Measurements from ENCODE around the gene ITPR2. TPM values are rescaled to one million over a fixed set of nuclear protein-coding genes. Genes with fewer than 3 reads are reported as not detected.

The ITPR2 gene
- total and polyA plus RNA-seq, 2 of the 13 experiments (the other 11 are each of a cell fraction or from before 2014, with no cell fraction given) = 31.9 to 81.9 TPM

- Histone ChIP-seq H4K20me1 (ENCODE audit: insufficient read depth, low read length) (no peaks in the 10 kb centered on the region), H3K4me2 (ENCODE audit: low read depth, low read length) (no peak overlapping the region), H3K4me3 (replicated peaks in 1 of 3; ENCODE audit: insufficient read depth in 1 of 3, low read depth in 2 of 3, low read length in 3 of 3) (no peak overlapping the region), H3K79me2 (ENCODE audit: insufficient read depth, low read length) (no peaks in the 10 kb centered on the region), H3K4me1 (ENCODE audit: insufficient read depth, low read length) (peaks cover 1% of the 10 kb centered on the region; the same call in 1 of the 2 replicates), H3K9me3 (ENCODE audit: low read length) (no peaks in the 10 kb centered on the region), H2AFZ (ENCODE audit: low read length) (no peak overlapping the region), H3K27ac (ENCODE audit: extremely low read length, insufficient read depth, low read length) (no peak overlapping the region), H3K36me3 (replicated peaks in 1 of 2; ENCODE audit: control insufficient read depth in 1 of 2, insufficient read depth in 2 of 2, low read length in 2 of 2) (peaks cover 22 to 62% of the 10 kb centered on the region in 2 experiments), H3K27me3 (ENCODE audit: control insufficient read depth in 1 of 2, insufficient read depth in 2 of 2, low read length in 2 of 2) (no peaks in the 10 kb centered on the region), H3K9ac (ENCODE audit: insufficient read depth, low read depth, low read length) (no peak overlapping the region)
- no peak for DNase-seq (ENCODE audit: low spot score)
- no peak for FAIRE-seq
- WGBS (ENCODE audit: low lambda C conversion rate) = 97% methylated on average over 4 of the region's 4 CpGs
- ChIA-PET POLR2A (no interaction called here), CTCF (ENCODE audit: low intra/inter-chr PET ratio, low total read pairs) (no interaction called here)
- TF ChIP-seq ATAD3A (CRISPR knock-in tag; IDR thresholded peaks at IDR 0.05) (no peak), ZSCAN5A (CRISPR knock-in tag; IDR thresholded peaks at IDR 0.05; ENCODE audit: borderline replicate concordance) (no peak), YY1 (IDR thresholded peaks at IDR 0.05; ENCODE audit: insufficient read depth, insufficient replicate concordance, low read depth, low read length) (no peak), PAX8 (CRISPR knock-in tag; IDR thresholded peaks at IDR 0.05; ENCODE audit: borderline replicate concordance) (no peak), MTA3 (CRISPR knock-in tag; IDR thresholded peaks at IDR 0.05) (no peak), HOXA9 (CRISPR knock-in tag; IDR thresholded peaks at IDR 0.05; ENCODE audit: borderline replicate concordance) (no peak), ARNT2 (CRISPR knock-in tag; IDR thresholded peaks at IDR 0.05; ENCODE audit: low read depth) (no peak), TSC22D2 (CRISPR knock-in tag; IDR thresholded peaks at IDR 0.05; ENCODE audit: borderline replicate concordance) (no peak), ZNF30 (CRISPR knock-in tag; IDR thresholded peaks at IDR 0.05) (no peak), ZNF549 (CRISPR knock-in tag; IDR thresholded peaks at IDR 0.05) (no peak), TP53 (CRISPR knock-in tag; conservative IDR thresholded peaks at IDR 0.05) (no peak), POLR2AphosphoS5 (IDR thresholded peaks at IDR 0.05; ENCODE audit: low read depth, low read length) (no peak), ZFP82 (CRISPR knock-in tag; IDR thresholded peaks at IDR 0.05; ENCODE audit: borderline replicate concordance) (no peak), ZNF737 (CRISPR knock-in tag; IDR thresholded peaks at IDR 0.05; ENCODE audit: borderline replicate concordance) (no peak), ZNF234 (CRISPR knock-in tag; conservative IDR thresholded peaks at IDR 0.05) (no peak), TEAD3 (CRISPR knock-in tag; optimal IDR thresholded peaks at IDR 0.05; ENCODE audit: borderline replicate concordance) (no peak), ISX (CRISPR knock-in tag; conservative IDR thresholded peaks at IDR 0.05) (no peak), ZKSCAN5 (CRISPR knock-in tag; IDR thresholded peaks at IDR 0.05) (no peak)
- TF ChIP-seq, protein P1, sequence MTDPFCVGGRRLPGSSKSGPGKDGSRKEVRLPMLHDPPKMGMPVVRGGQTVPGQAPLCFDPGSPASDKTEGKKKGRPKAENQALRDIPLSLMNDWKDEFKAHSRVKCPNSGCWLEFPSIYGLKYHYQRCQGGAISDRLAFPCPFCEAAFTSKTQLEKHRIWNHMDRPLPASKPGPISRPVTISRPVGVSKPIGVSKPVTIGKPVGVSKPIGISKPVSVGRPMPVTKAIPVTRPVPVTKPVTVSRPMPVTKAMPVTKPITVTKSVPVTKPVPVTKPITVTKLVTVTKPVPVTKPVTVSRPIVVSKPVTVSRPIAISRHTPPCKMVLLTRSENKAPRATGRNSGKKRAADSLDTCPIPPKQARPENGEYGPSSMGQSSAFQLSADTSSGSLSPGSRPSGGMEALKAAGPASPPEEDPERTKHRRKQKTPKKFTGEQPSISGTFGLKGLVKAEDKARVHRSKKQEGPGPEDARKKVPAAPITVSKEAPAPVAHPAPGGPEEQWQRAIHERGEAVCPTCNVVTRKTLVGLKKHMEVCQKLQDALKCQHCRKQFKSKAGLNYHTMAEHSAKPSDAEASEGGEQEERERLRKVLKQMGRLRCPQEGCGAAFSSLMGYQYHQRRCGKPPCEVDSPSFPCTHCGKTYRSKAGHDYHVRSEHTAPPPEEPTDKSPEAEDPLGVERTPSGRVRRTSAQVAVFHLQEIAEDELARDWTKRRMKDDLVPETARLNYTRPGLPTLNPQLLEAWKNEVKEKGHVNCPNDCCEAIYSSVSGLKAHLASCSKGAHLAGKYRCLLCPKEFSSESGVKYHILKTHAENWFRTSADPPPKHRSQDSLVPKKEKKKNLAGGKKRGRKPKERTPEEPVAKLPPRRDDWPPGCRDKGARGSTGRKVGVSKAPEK (CRISPR knock-in tag; IDR thresholded peaks at IDR 0.05; ENCODE audit: borderline replicate concordance) = no peak
- TF ChIP-seq, protein P2, sequence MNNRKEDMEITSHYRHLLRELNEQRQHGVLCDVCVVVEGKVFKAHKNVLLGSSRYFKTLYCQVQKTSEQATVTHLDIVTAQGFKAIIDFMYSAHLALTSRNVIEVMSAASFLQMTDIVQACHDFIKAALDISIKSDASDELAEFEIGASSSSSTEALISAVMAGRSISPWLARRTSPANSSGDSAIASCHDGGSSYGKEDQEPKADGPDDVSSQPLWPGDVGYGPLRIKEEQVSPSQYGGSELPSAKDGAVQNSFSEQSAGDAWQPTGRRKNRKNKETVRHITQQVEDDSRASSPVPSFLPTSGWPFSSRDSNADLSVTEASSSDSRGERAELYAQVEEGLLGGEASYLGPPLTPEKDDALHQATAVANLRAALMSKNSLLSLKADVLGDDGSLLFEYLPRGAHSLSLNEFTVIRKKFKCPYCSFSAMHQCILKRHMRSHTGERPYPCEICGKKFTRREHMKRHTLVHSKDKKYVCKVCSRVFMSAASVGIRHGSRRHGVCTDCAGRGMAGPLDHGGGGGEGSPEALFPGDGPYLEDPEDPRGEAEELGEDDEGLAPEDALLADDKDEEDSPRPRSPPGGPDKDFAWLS (CRISPR knock-in tag; IDR thresholded peaks at IDR 0.05; ENCODE audit: borderline replicate concordance) = no peak
- in situ Hi-C loops (cut with HindIII; ENCODE audit: extremely low pct_ligation_motif_present, low pct_unique_long_range_greater_than_20kb) = no loop called here
- ATAC-seq = no peak
- intact Hi-C loops (cut with micrococcal nuclease; ENCODE audit: unreplicated experiment) = no loop called here
- no TSS peak for BruUV-seq (replicated peaks)
Measured at GRCh38 chr12:26623136-26623535, 209.9 kb downstream of the ITPR2 start.
